Stimulated activated naive CD8-positive, alpha-beta T cell treated with anti-CD3 and anti-CD28 coated beads, Interleukin-15, amount 100 ng/mL, for 72 hours (primary cell): Measurements from ENCODE around the gene IL32.

Experiments
- ATAC-seq: fragments of 150-1000 bp; cut with Tn5 transposase; 2 replicates; pipeline ENCODE4 v1.10.0; 2021; ENCODE audit warnings: mild to moderate bottlenecking, moderate library complexity
- DNase-seq, 2 donors: peaks; one replicate each; pipeline ENCODE4 v3.0.0; 2021 to 2022
- H3K27ac Mint-ChIP-seq, 2 donors: one replicate each; pipeline ENCODE4 v1.8.0; 2022; ENCODE audit warnings: mild to moderate bottlenecking in 2 of 2, mixed read lengths in 2 of 2, moderate library complexity in 2 of 2
- H3K27me3 Mint-ChIP-seq: one replicate; pipeline ENCODE4 v1.8.0; 2022; ENCODE audit warnings: mixed read lengths
- H3K4me1 Mint-ChIP-seq: one replicate; pipeline ENCODE4 v1.8.0; 2022; ENCODE audit warnings: mild to moderate bottlenecking, mixed read lengths
- H3K4me3 Mint-ChIP-seq, 2 donors: one replicate each; pipeline ENCODE4 v1.8.0; 2022; ENCODE audit warnings: mild to moderate bottlenecking in 2 of 2, mixed read lengths in 2 of 2, moderate library complexity in 1 of 2
- H3K9me3 Mint-ChIP-seq, 2 donors: one replicate each; pipeline ENCODE4 v1.8.0; 2022; ENCODE audit warnings: mixed read lengths in 2 of 2

The IL32 gene

DNA sequence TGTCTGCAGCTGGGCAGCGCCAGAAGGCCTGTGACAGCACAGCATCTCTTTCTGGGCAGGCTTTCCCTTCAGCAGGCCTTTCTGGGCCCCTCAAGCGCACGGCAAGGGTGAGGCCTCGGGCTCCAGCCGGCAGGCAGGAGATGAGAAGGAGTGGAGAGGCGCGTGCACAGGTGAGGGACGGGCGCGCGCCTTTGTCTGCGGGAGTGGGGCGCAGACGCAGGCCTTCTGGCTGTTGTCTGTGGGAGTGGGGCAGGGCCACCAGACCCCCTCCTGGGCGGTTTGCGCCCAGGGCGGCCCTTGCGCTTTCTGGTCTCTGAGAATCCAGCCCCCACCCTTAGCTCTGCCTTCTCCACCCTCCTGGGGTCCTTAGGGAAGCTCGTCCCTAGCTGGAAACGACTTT lies 53.4 kb downstream of the IL32 start:
- Mint-ChIP-seq H3K27me3 (no peaks in the 10 kb centered on the region), H3K9me3 (no peaks in the 10 kb centered on the region), H3K4me3 (no peak overlapping the region), H3K4me1 (peaks cover 9% of the 10 kb centered on the region), H3K27ac (no peak overlapping the region)
- DNase-seq (no peak), ATAC-seq (no peak)
